Measurements from ENCODE around the gene RASAL2.
"Not testable (repeated sequence)": the region's sequence is repeated elsewhere in the genome, so short reads cannot be mapped to it uniquely, and the experiment has no call there.

Gene RASAL2

GRCh38 chr1:178168536-178168935 lies 74.6 kb downstream of the RASAL2 start:
- DNase-seq: no peak

GRCh38 chr1:178169649-178170048 lies 75.7 kb downstream of the RASAL2 start:
- no peak for DNase-seq

- DNase-seq: no peak
These were observed 79.0 kb downstream of the RASAL2 start for GRCh38 chr1:178172939-178173338.

- DNase-seq: no peak
These were observed 80.6 kb downstream of the RASAL2 start for GRCh38 chr1:178174539-178174938.

GRCh38 chr1:178180405-178180804 lies 86.5 kb downstream of the RASAL2 start:
- no peak for DNase-seq

GRCh38 chr1:178183796-178184195 lies 89.9 kb downstream of the RASAL2 start:
- no peak for DNase-seq

- DNase-seq: no peak
These were observed 94.4 kb downstream of the RASAL2 start for GRCh38 chr1:178188306-178188705.

GRCh38 chr1:178189814-178190213 lies 95.9 kb downstream of the RASAL2 start:
- DNase-seq: no peak

GRCh38 chr1:178190881-178191280 lies 97.0 kb downstream of the RASAL2 start:
- DNase-seq: no peak

GRCh38 chr1:178192686-178193085 lies 98.8 kb downstream of the RASAL2 start:
- no peak for DNase-seq

- no peak for DNase-seq
These were observed 102.7 kb downstream of the RASAL2 start for GRCh38 chr1:178196631-178197030.

GRCh38 chr1:178202095-178202494 lies 108.2 kb downstream of the RASAL2 start:
- DNase-seq: not testable (repeated sequence)

GRCh38 chr1:178202546-178202945 lies 108.6 kb downstream of the RASAL2 start:
- not testable (repeated sequence) for DNase-seq

- DNase-seq: not testable (repeated sequence)
These were observed 114.5 kb downstream of the RASAL2 start for GRCh38 chr1:178208269-178208856.

GRCh38 chr1:178209935-178210334 lies 116.0 kb downstream of the RASAL2 start:
- no peak for DNase-seq

GRCh38 chr1:178218550-178218949 lies 124.6 kb downstream of the RASAL2 start:
- no peak for DNase-seq

- DNase-seq: no peak
These were observed 126.2 kb downstream of the RASAL2 start for GRCh38 chr1:178220094-178220493.

GRCh38 chr1:178223289-178223688 lies 129.4 kb downstream of the RASAL2 start:
- no peak for DNase-seq

GRCh38 chr1:178224358-178224757 lies 130.5 kb downstream of the RASAL2 start:
- no peak for DNase-seq

GRCh38 chr1:178230881-178231409 lies 137.0 kb downstream of the RASAL2 start:
- no peak for DNase-seq

GRCh38 chr1:178232108-178232507 lies 138.2 kb downstream of the RASAL2 start:
- DNase-seq: no peak

GRCh38 chr1:178232949-178233348 lies 139.0 kb downstream of the RASAL2 start:
- no peak for DNase-seq

GRCh38 chr1:178237121-178237520 lies 143.2 kb downstream of the RASAL2 start:
- no peak for DNase-seq

GRCh38 chr1:178238722-178239510 lies 145.0 kb downstream of the RASAL2 start:
- no peak for DNase-seq
